Cardiac fibroblast (primary cell): ENCODE results near the gene CDC37.
"Not testable (repeated sequence)": the region's sequence is repeated elsewhere in the genome, so short reads cannot be mapped to it uniquely, and the experiment has no call there.

Source experiments
- DNase-seq, 2 donors: peaks; one replicate each; pipeline versions ENCODE4 v3.0.0 to v3.0.0-alpha.2; 2010; ENCODE audit warnings: low read depth in 2 of 2
- H3K4me3 ChIP-seq, 2 donors: replicated peaks in 1 of 2; 1 replicate in 1 of 2; 2 replicates in 1 of 2; pipeline ENCODE4 v1.5.1; 2011; ENCODE audit warnings: low read depth in 2 of 2, low read length in 2 of 2, mild to moderate bottlenecking in 2 of 2, moderate library complexity in 1 of 2
- CTCF ChIP-seq: IDR thresholded peaks from one replicate; pipeline ENCODE4 v1.5.1; 2011; ENCODE audit warnings: low read depth, mild to moderate bottlenecking, low read length, inconsistent platforms

Gene CDC37

GRCh38 chr19:10393137-10393536 is 10.2 kb downstream of the CDC37 start:
- TF ChIP-seq CTCF: no peak
- no peak for DNase-seq
- H3K4me3 ChIP-seq: no peak overlapping the region

GRCh38 chr19:10392120-10392519 is 11.2 kb downstream of the CDC37 start:
- no peak for TF ChIP-seq CTCF
- H3K4me3 ChIP-seq: no peak overlapping the region
- no peak for DNase-seq

- peak; percentile 80 to 84 for DNase-seq
- peak; percentile 94 for TF ChIP-seq CTCF
- no peak overlapping the region for H3K4me3 ChIP-seq
These were observed 12.6 kb downstream of the CDC37 start for GRCh38 chr19:10390652-10391286.

- H3K4me3 ChIP-seq: no peak overlapping the region
- DNase-seq: no peak
- TF ChIP-seq CTCF: peak; percentile 32
These were observed 13.5 kb downstream of the CDC37 start for GRCh38 chr19:10389863-10390262.

- H3K4me3 ChIP-seq: no peak overlapping the region
- TF ChIP-seq CTCF: peak; percentile 94
- DNase-seq: peak; percentile 85 to 86
These were observed 14.4 kb downstream of the CDC37 start for GRCh38 chr19:10388957-10389356.

- TF ChIP-seq CTCF: no peak
- no peak for DNase-seq
- no peak overlapping the region for H3K4me3 ChIP-seq
These were observed 18.8 kb downstream of the CDC37 start for GRCh38 chr19:10384580-10384979.

- not testable (repeated sequence) for DNase-seq, H3K4me3 ChIP-seq
These were observed 20.2 kb downstream of the CDC37 start for GRCh38 chr19:10383223-10383499.
